Testis (tissue), 2 donors: ENCODE measurements around the gene SLC13A4.

ENCODE experiments used
- CTCF ChIP-seq, 3 experiments: fragments of 450-650 bp in 2 of 3; fragments of 200-600 bp in 1 of 3; sonication (generic) in 1 of 3; IDR thresholded peaks; one replicate each; pipeline ENCODE4 v1.5.1; 2016 to 2019; ENCODE audit warnings: antibody characterized with exemption in 3 of 3, mild to moderate bottlenecking in 2 of 3, moderate library complexity in 1 of 3
- POLR2A ChIP-seq: fragments of 450-650 bp; IDR thresholded peaks from one replicate; pipeline ENCODE4 v1.6.1; 2017; ENCODE audit warnings: antibody characterized with exemption, mild to moderate bottlenecking, moderate library complexity

DNA sequence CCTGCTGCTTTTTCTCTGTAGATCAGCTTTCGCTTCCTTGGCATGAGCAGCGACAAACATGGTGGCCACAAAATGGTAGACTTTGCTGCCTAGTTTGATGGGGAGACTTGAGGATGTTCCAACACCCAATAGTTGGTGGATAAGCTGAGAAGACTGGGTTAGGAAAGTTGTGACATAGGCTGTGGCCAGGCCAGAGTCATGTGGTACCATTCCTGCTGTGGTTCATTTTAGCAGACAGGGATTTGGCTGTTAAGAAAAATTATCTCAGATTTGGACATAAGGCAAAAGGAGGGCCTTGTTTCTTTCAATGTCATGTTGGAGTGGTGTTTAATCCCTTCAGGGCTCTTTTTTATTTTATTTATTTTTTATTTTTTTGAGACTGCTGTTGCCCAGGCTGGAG is 47.2 kb upstream of the SLC13A4 start:
- TF ChIP-seq CTCF (IDR thresholded peaks at IDR 0.05) (no peak), POLR2A (no peak)
